H9 (cell line): ENCODE results near the gene NARS2. TPM values are rescaled to one million over a fixed set of nuclear protein-coding genes. Genes with fewer than 3 reads are reported as not detected.
"Not testable (repeated sequence)": the region's sequence is repeated elsewhere in the genome, so short reads cannot be mapped to it uniquely, and the experiment has no call there.

Experiments
- DNase-seq: peaks from one replicate; pipeline ENCODE4 v3.0.0-alpha.2; 2017
- H2AFZ ChIP-seq: one replicate; pipeline ENCODE4 v1.6.1; 2013; ENCODE audit warnings: mild to moderate bottlenecking, low read length, control low read depth, moderate library complexity
- H2AK5ac ChIP-seq: 2 replicates; pipeline ENCODE4 v1.6.1; 2013; ENCODE audit warnings: low read length, control low read depth, mixed read lengths; ENCODE audit not compliant: insufficient read length
- H2BK120ac ChIP-seq: one replicate; pipeline ENCODE4 v1.6.1; 2013; ENCODE audit warnings: low read depth, mild to moderate bottlenecking, low read length, control low read depth, inconsistent platforms; ENCODE audit not compliant: poor library complexity, severe bottlenecking
- H2BK12ac ChIP-seq: 2 replicates; pipeline ENCODE4 v1.6.1; 2013; ENCODE audit warnings: low read length, control low read depth, mixed read lengths, low read depth; ENCODE audit not compliant: insufficient read length
- H2BK15ac ChIP-seq: 2 replicates; pipeline ENCODE4 v1.6.1; 2013; ENCODE audit warnings: low read depth, low read length, control low read depth
- H2BK20ac ChIP-seq: one replicate; pipeline ENCODE4 v1.6.1; 2013; ENCODE audit warnings: low read depth, mild to moderate bottlenecking, low read length, control low read depth, inconsistent platforms; ENCODE audit not compliant: poor library complexity, severe bottlenecking
- H2BK5ac ChIP-seq: 2 replicates; pipeline ENCODE4 v1.6.1; 2013; ENCODE audit warnings: low read length, control low read depth, mixed read lengths; ENCODE audit not compliant: insufficient read length
- H3K14ac ChIP-seq: 2 replicates; pipeline ENCODE4 v1.6.1; 2013; ENCODE audit warnings: low read length, control low read depth; ENCODE audit not compliant: insufficient read depth
- H3K18ac ChIP-seq: 2 replicates; pipeline ENCODE4 v1.6.1; 2013; ENCODE audit warnings: low read depth, mild to moderate bottlenecking, mixed read lengths, low read length, control low read depth; ENCODE audit not compliant: insufficient read length
- H3K23ac ChIP-seq: 2 replicates; pipeline ENCODE4 v1.6.1; 2013; ENCODE audit warnings: low read length, control low read depth, mixed read lengths, low read depth; ENCODE audit not compliant: insufficient read length
- H3K23me2 ChIP-seq: 2 replicates; pipeline ENCODE4 v1.6.1; 2013; ENCODE audit warnings: low read depth, mild to moderate bottlenecking, mixed read lengths, low read length, control low read depth; ENCODE audit not compliant: insufficient read length, poor library complexity, severe bottlenecking
- H3K27ac ChIP-seq: 2 replicates; pipeline ENCODE4 v1.5.1; 2013; ENCODE audit warnings: low read length, control low read depth, mixed read lengths, low read depth; ENCODE audit not compliant: insufficient read length
- H3K27me3 ChIP-seq: 2 replicates; pipeline ENCODE4 v1.6.1; 2013; ENCODE audit warnings: low read length, control low read depth, inconsistent platforms; ENCODE audit not compliant: insufficient read depth
- H3K4ac ChIP-seq: 2 replicates; pipeline ENCODE4 v1.6.1; 2013; ENCODE audit warnings: low read depth, mild to moderate bottlenecking, control low read depth, inconsistent platforms, low read length, moderate library complexity
- H3K4me1 ChIP-seq: 2 replicates; pipeline ENCODE4 v1.6.1; 2013; ENCODE audit warnings: low read length, control low read depth, inconsistent platforms; ENCODE audit not compliant: insufficient read depth
- H3K4me2 ChIP-seq: 2 replicates; pipeline ENCODE4 v1.6.1; 2013; ENCODE audit warnings: low read length, control low read depth, mixed read lengths; ENCODE audit not compliant: insufficient read length, insufficient read depth
- H3K56ac ChIP-seq: 2 replicates; pipeline ENCODE4 v1.6.1; 2013; ENCODE audit warnings: low read depth, mild to moderate bottlenecking, mixed read lengths, low read length, control low read depth; ENCODE audit not compliant: insufficient read length
- H3K79me1 ChIP-seq: 2 replicates; pipeline ENCODE4 v1.6.1; 2013; ENCODE audit warnings: low read depth, mild to moderate bottlenecking, moderate library complexity, low read length, control low read depth, inconsistent platforms; ENCODE audit not compliant: insufficient read depth, poor library complexity, severe bottlenecking
- H3K79me2 ChIP-seq: 2 replicates; pipeline ENCODE4 v1.6.1; 2013; ENCODE audit warnings: low read length, control low read depth, inconsistent platforms; ENCODE audit not compliant: insufficient read depth
- H3K9ac ChIP-seq: 2 replicates; pipeline ENCODE4 v1.6.1; 2013; ENCODE audit warnings: low read length, control low read depth, mixed read lengths; ENCODE audit not compliant: insufficient read length; ENCODE audit errors: extremely low read depth
- H3K9me3 ChIP-seq: one replicate; pipeline ENCODE4 v1.6.1; 2013; ENCODE audit warnings: low read depth, low read length, inconsistent platforms; ENCODE audit not compliant: control insufficient read depth
- H3T11ph ChIP-seq: one replicate; pipeline ENCODE4 v1.6.1; 2013; ENCODE audit warnings: mild to moderate bottlenecking, low read length, control low read depth, inconsistent platforms
- H4K20me1 ChIP-seq: one replicate; pipeline ENCODE4 v1.6.1; 2013; ENCODE audit not compliant: control insufficient read depth, insufficient read length, insufficient read depth
- H4K5ac ChIP-seq: 2 replicates; pipeline ENCODE4 v1.6.1; 2013; ENCODE audit warnings: low read depth, mild to moderate bottlenecking, mixed read lengths, low read length, control low read depth; ENCODE audit not compliant: insufficient read length
- H4K8ac ChIP-seq: replicated peaks from 2 replicates; pipeline ENCODE4 v1.6.1; 2013; ENCODE audit warnings: low read length, control low read depth, mixed read lengths, low read depth; ENCODE audit not compliant: insufficient read length
- H4K91ac ChIP-seq: 2 replicates; pipeline ENCODE4 v1.6.1; 2013; ENCODE audit warnings: low read depth, mild to moderate bottlenecking, moderate library complexity, mixed read lengths, low read length, control low read depth; ENCODE audit not compliant: insufficient read length
- H3K27ac Mint-ChIP-seq, 3 experiments: 2 replicates in 2 of 3; 3 replicates in 1 of 3; pipeline ENCODE4 v1.8.0; 2020 to 2021; ENCODE audit warnings: mixed read lengths in 3 of 3, mild to moderate bottlenecking in 1 of 3, moderate library complexity in 1 of 3
- H3K27me3 Mint-ChIP-seq: 2 replicates; pipeline ENCODE4 v1.8.0; 2021; ENCODE audit warnings: low read depth, mild to moderate bottlenecking, moderate library complexity, mixed read lengths
- H3K36me3 Mint-ChIP-seq, 3 experiments: 2 replicates in 2 of 3; 3 replicates in 1 of 3; pipeline ENCODE4 v1.8.0; 2020 to 2021; ENCODE audit warnings: low read depth in 3 of 3, mixed read lengths in 3 of 3; ENCODE audit not compliant: insufficient read depth in 1 of 3
- H3K4me1 Mint-ChIP-seq, 2 experiments: 2 replicates each; pipeline ENCODE4 v1.8.0; 2020; ENCODE audit warnings: mixed read lengths in 2 of 2
- H3K4me3 Mint-ChIP-seq, 2 experiments: 2 replicates in 1 of 2; 3 replicates in 1 of 2; pipeline ENCODE4 v1.8.0; 2020 to 2021; ENCODE audit warnings: mild to moderate bottlenecking in 2 of 2, mixed read lengths in 2 of 2, moderate library complexity in 1 of 2
- H3K9me3 Mint-ChIP-seq, 2 experiments: 2 replicates in 1 of 2; 3 replicates in 1 of 2; pipeline ENCODE4 v1.8.0; 2020; ENCODE audit warnings: mild to moderate bottlenecking in 2 of 2, mixed read lengths in 2 of 2, moderate library complexity in 1 of 2
- CTCF ChIP-seq: fragments of 200-600 bp; sonication (generic); conservative IDR thresholded peaks from 3 replicates; pipeline ENCODE4 v1.8.0; 2021; ENCODE audit warnings: antibody characterized with exemption, mild to moderate bottlenecking
- WGBS: extraction: QIAGEN DNeasy Blood & Tissue Kit; methylation state at CpG from one replicate; pipeline ENCODE4 v1.1.7; 2013; ENCODE audit warnings: missing lambda C conversion rate, low lambda C conversion rate, mixed read lengths; ENCODE audit not compliant: insufficient read length; ENCODE audit errors: extremely low coverage; 5-methylcytosine and 5-hydroxymethylcytosine counted together
- total RNA-seq: library from RNA; stranded (reverse); gene quantifications from 2 replicates; pipeline ENCODE4 v1.2.1, GENCODE V29; 2021

The NARS2 gene
- total RNA-seq, 1 experiment from 2014 or later: 29.7 TPM

- Histone ChIP-seq H2BK120ac (no peak overlapping the region), H3K23ac (no peak overlapping the region), H3K9me3 (no peaks in the 10 kb centered on the region), H3K4me2 (no peak overlapping the region), H3K79me1 (no peaks in the 10 kb centered on the region), H3T11ph (no peak overlapping the region), H2BK12ac (no peak overlapping the region), H2AFZ (no peak overlapping the region), H2AK5ac (no peak overlapping the region), H3K4me1 (no peaks in the 10 kb centered on the region), H4K5ac (no peak overlapping the region), H2BK5ac (no peak overlapping the region), H3K18ac (no peak overlapping the region), H3K9ac (no peak overlapping the region), H3K4ac (no peak overlapping the region), H2BK15ac (no peak overlapping the region), H4K20me1 (no peaks in the 10 kb centered on the region), H3K23me2 (no peaks in the 10 kb centered on the region), H3K27ac (no peak overlapping the region), H3K79me2 (no peaks in the 10 kb centered on the region), H4K91ac (no peak overlapping the region), H3K56ac (no peak overlapping the region), H2BK20ac (no peak overlapping the region), H3K14ac (no peak overlapping the region), H3K27me3 (no peaks in the 10 kb centered on the region), H4K8ac (no peak overlapping the region)
- Mint-ChIP-seq H3K4me1 (no peaks in the 10 kb centered on the region), H3K27me3 (0 out of 2 replicates have a peak, but pooled peaks cover 3% of the 10 kb centered on the region), H3K9me3 (peaks cover 0 to 4% of the 10 kb centered on the region in 2 experiments; a peak in 3 of 5 replicates), H3K27ac (no peak overlapping the region), H3K4me3 (no peak overlapping the region), H3K36me3 (no peaks in the 10 kb centered on the region)
- WGBS: no CpG with 5 or more reads among the region's 4 CpGs
- no peak for DNase-seq
- no peak for TF ChIP-seq CTCF
Observed at GRCh38 chr11:78612721-78613377, 38.2 kb upstream of the NARS2 start.

GRCh38 chr11:78609321-78609720, 34.7 kb upstream of the NARS2 start:
- not testable (repeated sequence) for H3K27ac Mint-ChIP-seq, H3K4me3 Mint-ChIP-seq, H3K23me2 ChIP-seq, H4K8ac ChIP-seq, DNase-seq, H2BK5ac ChIP-seq, H3K14ac ChIP-seq, H3K4me2 ChIP-seq, H3T11ph ChIP-seq, H3K4me1 Mint-ChIP-seq, H2BK15ac ChIP-seq, H3K27me3 ChIP-seq, H3K36me3 Mint-ChIP-seq, H3K79me2 ChIP-seq, H2AFZ ChIP-seq, H3K9me3 ChIP-seq, H3K9me3 Mint-ChIP-seq, H3K27ac ChIP-seq, H2BK12ac ChIP-seq, H3K18ac ChIP-seq, H3K23ac ChIP-seq, H3K9ac ChIP-seq, H4K5ac ChIP-seq, H2BK120ac ChIP-seq, H3K4me1 ChIP-seq, H3K56ac ChIP-seq, H3K27me3 Mint-ChIP-seq, H2AK5ac ChIP-seq, H4K91ac ChIP-seq, H3K79me1 ChIP-seq, H3K4ac ChIP-seq, H2BK20ac ChIP-seq, H4K20me1 ChIP-seq
- no CpG with 5 or more reads among the region's 5 CpGs for WGBS
